Measurements from ENCODE around the gene PKD1L1.

DNA sequence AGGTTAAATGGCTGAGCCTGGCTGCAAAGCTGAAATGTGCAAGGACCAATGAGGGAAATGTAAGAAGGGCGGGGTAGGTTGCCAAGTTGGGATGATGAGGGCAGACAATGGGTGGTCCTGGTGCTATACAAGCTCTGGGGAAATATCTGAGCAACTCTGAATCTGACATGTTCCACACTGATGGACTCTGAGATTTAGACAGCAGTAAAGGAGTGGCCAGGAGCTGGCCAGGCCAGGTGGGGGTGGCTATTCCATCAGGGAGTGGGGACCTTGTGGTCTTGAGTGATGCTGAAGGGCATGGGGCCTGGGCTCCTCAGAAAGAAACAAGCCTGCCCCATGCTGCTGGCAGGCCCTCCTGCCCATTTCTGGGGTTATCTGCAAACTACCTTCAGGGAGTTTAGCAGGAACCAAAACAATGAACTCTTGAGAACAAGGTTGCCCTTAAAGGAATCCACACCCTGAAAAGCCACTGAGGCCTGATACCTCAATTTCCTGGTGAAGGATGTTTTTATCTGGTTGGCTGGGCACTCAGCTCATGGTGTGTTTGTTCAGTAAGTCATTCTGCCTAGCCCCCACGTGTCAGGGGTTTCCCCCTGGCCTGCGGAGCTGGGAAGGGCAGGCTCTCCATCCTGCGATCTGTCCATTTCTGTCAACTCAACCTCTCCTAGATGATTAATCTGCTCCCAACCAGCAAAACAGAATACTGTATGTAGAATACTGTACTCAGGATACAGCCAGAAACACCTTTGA lies 223.1 kb downstream of the PKD1L1 start:
- TF ChIP-seq, protein P1, sequence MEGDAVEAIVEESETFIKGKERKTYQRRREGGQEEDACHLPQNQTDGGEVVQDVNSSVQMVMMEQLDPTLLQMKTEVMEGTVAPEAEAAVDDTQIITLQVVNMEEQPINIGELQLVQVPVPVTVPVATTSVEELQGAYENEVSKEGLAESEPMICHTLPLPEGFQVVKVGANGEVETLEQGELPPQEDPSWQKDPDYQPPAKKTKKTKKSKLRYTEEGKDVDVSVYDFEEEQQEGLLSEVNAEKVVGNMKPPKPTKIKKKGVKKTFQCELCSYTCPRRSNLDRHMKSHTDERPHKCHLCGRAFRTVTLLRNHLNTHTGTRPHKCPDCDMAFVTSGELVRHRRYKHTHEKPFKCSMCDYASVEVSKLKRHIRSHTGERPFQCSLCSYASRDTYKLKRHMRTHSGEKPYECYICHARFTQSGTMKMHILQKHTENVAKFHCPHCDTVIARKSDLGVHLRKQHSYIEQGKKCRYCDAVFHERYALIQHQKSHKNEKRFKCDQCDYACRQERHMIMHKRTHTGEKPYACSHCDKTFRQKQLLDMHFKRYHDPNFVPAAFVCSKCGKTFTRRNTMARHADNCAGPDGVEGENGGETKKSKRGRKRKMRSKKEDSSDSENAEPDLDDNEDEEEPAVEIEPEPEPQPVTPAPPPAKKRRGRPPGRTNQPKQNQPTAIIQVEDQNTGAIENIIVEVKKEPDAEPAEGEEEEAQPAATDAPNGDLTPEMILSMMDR (optimal IDR thresholded peaks at IDR 0.05 in 1 of 3, IDR thresholded peaks at IDR 0.05 in 1 of 3, conservative IDR thresholded peaks at IDR 0.05 in 1 of 3; ENCODE audit: extremely low read depth in 1 of 3, insufficient read depth in 2 of 3, low read length in 3 of 3) = no peak
- TF ChIP-seq EZH2 (IDR thresholded peaks at IDR 0.05; ENCODE audit: low read length) = no peak
